ENCODE measurements around the gene TRPC3.

- no peak for TF ChIP-seq CTCF (IDR thresholded peaks at IDR 0.05)
- TF ChIP-seq ZFX (IDR thresholded peaks at IDR 0.05; ENCODE audit: borderline replicate concordance) = no peak
Observed at GRCh38 chr4:121898150-121898549, 53.7 kb downstream of the TRPC3 start.
